ENCODE measurements around the gene TFPI2.

DNA sequence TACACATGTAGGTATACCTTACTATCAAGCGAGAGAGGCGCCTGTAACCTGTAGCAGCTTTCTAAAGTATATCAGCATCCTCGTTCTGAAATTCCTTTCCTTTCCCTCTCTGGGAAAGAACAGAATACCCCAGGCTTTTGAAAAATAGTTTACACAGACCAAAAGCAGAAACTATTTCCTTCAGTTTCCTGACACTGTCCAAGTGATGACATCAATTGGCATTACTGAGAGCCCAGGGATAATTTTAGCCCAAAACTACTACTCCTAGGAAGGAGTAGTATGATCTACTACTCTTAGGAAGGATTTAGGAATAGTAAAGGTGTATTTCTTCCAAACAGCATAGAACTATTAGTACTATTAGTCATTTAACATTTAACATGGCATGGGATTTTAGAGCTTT is 37.0 kb upstream of the TFPI2 start:
- TF ChIP-seq, protein P1, sequence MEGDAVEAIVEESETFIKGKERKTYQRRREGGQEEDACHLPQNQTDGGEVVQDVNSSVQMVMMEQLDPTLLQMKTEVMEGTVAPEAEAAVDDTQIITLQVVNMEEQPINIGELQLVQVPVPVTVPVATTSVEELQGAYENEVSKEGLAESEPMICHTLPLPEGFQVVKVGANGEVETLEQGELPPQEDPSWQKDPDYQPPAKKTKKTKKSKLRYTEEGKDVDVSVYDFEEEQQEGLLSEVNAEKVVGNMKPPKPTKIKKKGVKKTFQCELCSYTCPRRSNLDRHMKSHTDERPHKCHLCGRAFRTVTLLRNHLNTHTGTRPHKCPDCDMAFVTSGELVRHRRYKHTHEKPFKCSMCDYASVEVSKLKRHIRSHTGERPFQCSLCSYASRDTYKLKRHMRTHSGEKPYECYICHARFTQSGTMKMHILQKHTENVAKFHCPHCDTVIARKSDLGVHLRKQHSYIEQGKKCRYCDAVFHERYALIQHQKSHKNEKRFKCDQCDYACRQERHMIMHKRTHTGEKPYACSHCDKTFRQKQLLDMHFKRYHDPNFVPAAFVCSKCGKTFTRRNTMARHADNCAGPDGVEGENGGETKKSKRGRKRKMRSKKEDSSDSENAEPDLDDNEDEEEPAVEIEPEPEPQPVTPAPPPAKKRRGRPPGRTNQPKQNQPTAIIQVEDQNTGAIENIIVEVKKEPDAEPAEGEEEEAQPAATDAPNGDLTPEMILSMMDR (IDR thresholded peaks at IDR 0.05; ENCODE audit: insufficient read depth, low read length): no peak
- TF ChIP-seq, protein P2, sequence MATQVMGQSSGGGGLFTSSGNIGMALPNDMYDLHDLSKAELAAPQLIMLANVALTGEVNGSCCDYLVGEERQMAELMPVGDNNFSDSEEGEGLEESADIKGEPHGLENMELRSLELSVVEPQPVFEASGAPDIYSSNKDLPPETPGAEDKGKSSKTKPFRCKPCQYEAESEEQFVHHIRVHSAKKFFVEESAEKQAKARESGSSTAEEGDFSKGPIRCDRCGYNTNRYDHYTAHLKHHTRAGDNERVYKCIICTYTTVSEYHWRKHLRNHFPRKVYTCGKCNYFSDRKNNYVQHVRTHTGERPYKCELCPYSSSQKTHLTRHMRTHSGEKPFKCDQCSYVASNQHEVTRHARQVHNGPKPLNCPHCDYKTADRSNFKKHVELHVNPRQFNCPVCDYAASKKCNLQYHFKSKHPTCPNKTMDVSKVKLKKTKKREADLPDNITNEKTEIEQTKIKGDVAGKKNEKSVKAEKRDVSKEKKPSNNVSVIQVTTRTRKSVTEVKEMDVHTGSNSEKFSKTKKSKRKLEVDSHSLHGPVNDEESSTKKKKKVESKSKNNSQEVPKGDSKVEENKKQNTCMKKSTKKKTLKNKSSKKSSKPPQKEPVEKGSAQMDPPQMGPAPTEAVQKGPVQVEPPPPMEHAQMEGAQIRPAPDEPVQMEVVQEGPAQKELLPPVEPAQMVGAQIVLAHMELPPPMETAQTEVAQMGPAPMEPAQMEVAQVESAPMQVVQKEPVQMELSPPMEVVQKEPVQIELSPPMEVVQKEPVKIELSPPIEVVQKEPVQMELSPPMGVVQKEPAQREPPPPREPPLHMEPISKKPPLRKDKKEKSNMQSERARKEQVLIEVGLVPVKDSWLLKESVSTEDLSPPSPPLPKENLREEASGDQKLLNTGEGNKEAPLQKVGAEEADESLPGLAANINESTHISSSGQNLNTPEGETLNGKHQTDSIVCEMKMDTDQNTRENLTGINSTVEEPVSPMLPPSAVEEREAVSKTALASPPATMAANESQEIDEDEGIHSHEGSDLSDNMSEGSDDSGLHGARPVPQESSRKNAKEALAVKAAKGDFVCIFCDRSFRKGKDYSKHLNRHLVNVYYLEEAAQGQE (IDR thresholded peaks at IDR 0.05; ENCODE audit: insufficient replicate concordance, low read depth): no peak
- no peak for TF ChIP-seq GABPA (IDR thresholded peaks at IDR 0.05; ENCODE audit: low read depth)
- no peak for TF ChIP-seq POLR2AphosphoS5 (IDR thresholded peaks at IDR 0.05; ENCODE audit: low read depth)
- TF ChIP-seq SPI1 (IDR thresholded peaks at IDR 0.05; ENCODE audit: borderline replicate concordance, low read depth): no peak

Measured in HL-60 (cell line).